ENCODE results near the gene SLC39A13. TPM values are rescaled to one million over a fixed set of nuclear protein-coding genes. Genes with fewer than 3 reads are reported as not detected.

The SLC39A13 gene
- total RNA-seq, 1 donor from 2014 or later = 53.5 TPM

DNA sequence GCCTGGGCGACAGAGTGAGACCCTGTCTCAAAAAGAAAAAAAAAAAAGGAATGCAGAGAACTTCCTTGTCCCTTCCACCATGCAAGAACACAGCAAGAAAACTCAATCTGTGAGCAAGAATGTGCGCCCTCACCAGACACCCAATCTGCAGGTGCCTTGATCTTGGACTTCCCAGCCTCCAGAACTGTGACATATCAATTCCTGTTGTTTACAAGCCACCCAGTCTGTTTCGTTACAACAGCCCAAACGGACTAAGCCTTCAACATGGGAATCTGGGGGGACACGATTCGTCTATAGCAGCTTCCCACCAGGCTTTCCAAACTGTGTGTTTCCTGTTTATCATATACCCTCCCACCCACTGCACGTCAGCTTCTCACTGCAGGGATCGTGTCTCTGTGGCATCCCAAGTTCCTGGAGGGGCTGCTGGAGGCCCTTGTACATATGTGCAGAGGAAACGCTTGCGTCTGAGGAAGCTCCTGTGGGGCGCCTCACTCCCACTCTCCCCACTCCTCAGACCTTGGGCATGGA, 28.9 kb downstream of the SLC39A13 start:
- no peaks in the 10 kb centered on the region for H3K4me1 ChIP-seq
- H3K9me3 ChIP-seq = no peaks in the 10 kb centered on the region
- intact Hi-C loops (cut with DNase I) = no loop called here
- no peaks in the 10 kb centered on the region for H3K27me3 ChIP-seq
- no peak for DNase-seq (ENCODE audit: extremely low spot score in 2 of 2)
- TF ChIP-seq POLR2A (IDR thresholded peaks at IDR 0.05) (no peak), POLR2AphosphoS5 (IDR thresholded peaks at IDR 0.05; ENCODE audit: insufficient read depth in 1 of 2, low read depth in 1 of 2) (no peak)
- TF ChIP-seq, protein P1, sequence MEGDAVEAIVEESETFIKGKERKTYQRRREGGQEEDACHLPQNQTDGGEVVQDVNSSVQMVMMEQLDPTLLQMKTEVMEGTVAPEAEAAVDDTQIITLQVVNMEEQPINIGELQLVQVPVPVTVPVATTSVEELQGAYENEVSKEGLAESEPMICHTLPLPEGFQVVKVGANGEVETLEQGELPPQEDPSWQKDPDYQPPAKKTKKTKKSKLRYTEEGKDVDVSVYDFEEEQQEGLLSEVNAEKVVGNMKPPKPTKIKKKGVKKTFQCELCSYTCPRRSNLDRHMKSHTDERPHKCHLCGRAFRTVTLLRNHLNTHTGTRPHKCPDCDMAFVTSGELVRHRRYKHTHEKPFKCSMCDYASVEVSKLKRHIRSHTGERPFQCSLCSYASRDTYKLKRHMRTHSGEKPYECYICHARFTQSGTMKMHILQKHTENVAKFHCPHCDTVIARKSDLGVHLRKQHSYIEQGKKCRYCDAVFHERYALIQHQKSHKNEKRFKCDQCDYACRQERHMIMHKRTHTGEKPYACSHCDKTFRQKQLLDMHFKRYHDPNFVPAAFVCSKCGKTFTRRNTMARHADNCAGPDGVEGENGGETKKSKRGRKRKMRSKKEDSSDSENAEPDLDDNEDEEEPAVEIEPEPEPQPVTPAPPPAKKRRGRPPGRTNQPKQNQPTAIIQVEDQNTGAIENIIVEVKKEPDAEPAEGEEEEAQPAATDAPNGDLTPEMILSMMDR (IDR thresholded peaks at IDR 0.05) = no peak
- no peaks in the 10 kb centered on the region for H3K36me3 ChIP-seq
- no peak overlapping the region for H3K4me3 ChIP-seq
- no peak overlapping the region for H3K27ac ChIP-seq

DNA sequence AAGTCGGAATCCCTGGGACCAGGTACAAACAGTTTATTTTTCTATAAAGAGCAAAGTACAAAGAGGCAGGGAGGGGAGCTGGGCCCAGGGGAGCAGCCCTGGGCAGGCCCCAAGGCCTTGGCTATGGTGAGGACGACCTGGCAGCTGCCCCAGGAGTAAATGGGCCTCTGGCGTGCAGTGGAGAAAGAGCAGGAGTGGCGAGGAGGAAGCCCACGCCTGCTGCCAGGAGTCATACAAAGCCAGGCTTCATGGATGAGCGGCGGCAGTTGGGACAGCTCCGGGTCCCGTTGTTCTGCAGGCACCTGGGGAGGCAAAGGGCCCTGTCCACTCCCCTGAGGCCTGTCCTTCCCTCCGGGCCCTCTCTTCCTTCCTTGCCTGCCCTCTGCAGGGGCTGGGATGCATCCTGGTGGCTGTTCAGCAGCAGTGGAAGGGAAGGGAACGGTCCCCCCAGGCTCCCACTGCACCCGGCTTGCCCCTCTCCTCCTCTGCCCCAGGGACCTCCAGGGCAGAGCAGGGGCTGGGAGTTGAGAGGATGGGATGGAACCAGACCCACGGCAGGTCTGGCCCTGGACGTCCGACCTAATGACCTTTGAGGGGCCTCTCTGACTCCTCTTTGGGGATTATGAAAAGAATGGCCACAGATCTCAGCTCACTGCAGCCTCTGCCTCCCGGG, 29.5 kb downstream of the SLC39A13 start:
- H3K27ac ChIP-seq = no peak overlapping the region

DNA sequence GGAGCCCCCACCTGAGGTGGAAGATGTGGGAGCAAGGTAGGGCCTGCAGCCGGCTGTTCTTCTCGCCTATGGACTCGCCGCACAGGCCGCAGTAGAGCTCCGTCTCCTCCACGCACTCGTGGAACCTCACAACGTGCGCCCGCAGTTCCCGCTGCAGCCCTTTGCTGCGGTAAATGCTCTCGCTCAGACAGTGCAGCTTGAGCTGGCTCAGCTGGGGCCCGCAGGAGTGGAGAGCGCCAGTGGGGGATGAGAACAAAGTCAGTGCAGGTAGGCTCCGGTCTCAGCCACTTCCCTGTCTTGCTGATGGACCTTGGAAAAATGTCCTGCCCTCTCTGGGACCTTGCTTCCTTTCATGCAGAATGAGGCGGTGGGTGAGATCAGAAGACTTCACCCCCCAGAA, 30.3 kb downstream of the SLC39A13 start:
- no peak overlapping the region for H3K27ac ChIP-seq
- H3K4me3 ChIP-seq = no peak overlapping the region
- no peaks in the 10 kb centered on the region for H3K36me3 ChIP-seq
- intact Hi-C loops (cut with DNase I) = no loop called here
- no peaks in the 10 kb centered on the region for H3K27me3 ChIP-seq
- no peaks in the 10 kb centered on the region for H3K4me1 ChIP-seq
- TF ChIP-seq POLR2A (IDR thresholded peaks at IDR 0.05) (no peak), POLR2AphosphoS5 (IDR thresholded peaks at IDR 0.05; ENCODE audit: insufficient read depth in 1 of 2, low read depth in 1 of 2) (no peak)
- TF ChIP-seq, protein P1 (IDR thresholded peaks at IDR 0.05) = no peak
- DNase-seq (ENCODE audit: extremely low spot score in 2 of 2) = no peak
- H3K9me3 ChIP-seq = no peaks in the 10 kb centered on the region

More for the DNA sequence above, 29.5 kb downstream of the SLC39A13 start:
- no peak for TF ChIP-seq POLR2A (IDR thresholded peaks at IDR 0.05)
- no peak for TF ChIP-seq POLR2AphosphoS5 (IDR thresholded peaks at IDR 0.05; ENCODE audit: insufficient read depth in 1 of 2, low read depth in 1 of 2)
- TF ChIP-seq, protein P1 (IDR thresholded peaks at IDR 0.05) = no peak
- intact Hi-C loops (cut with DNase I) = no loop called here
- DNase-seq (ENCODE audit: extremely low spot score in 2 of 2) = no peak
- no peaks in the 10 kb centered on the region for H3K9me3 ChIP-seq
- no peaks in the 10 kb centered on the region for H3K4me1 ChIP-seq
- no peaks in the 10 kb centered on the region for H3K36me3 ChIP-seq
- H3K27me3 ChIP-seq = no peaks in the 10 kb centered on the region
- no peak overlapping the region for H3K4me3 ChIP-seq

DNA sequence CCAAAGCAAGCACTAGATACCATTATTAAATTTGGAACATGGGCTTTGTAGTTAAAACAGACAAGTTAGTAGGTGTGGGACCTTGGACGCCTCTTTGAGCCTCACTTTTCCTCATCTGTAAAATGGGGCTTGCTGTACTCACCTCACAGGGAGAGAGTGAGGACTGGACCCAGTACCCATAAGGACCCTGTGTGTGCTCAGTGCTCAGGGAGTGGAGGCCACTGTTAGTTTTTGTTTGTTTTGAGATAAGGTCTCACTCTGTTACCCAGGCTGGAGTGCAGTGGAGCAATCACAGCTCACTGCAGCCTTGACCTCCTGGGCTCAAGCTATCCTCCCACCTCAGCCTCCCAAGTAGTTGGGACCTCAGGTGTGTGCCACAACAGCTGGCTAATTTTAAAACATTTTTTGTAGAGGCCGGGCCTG, 31.7 kb downstream of the SLC39A13 start:
- Histone ChIP-seq H3K36me3 (no peaks in the 10 kb centered on the region), H3K9me3 (no peaks in the 10 kb centered on the region), H3K4me3 (no peak overlapping the region), H3K27me3 (no peaks in the 10 kb centered on the region), H3K4me1 (no peaks in the 10 kb centered on the region), H3K27ac (no peak overlapping the region)
- DNase-seq (ENCODE audit: extremely low spot score in 2 of 2) = no peak
- intact Hi-C loops (cut with DNase I) = no loop called here
- TF ChIP-seq, protein P1 (IDR thresholded peaks at IDR 0.05) = no peak
- TF ChIP-seq POLR2A (IDR thresholded peaks at IDR 0.05) = no peak
- TF ChIP-seq POLR2AphosphoS5 (IDR thresholded peaks at IDR 0.05; ENCODE audit: insufficient read depth in 1 of 2, low read depth in 1 of 2) = no peak

DNA sequence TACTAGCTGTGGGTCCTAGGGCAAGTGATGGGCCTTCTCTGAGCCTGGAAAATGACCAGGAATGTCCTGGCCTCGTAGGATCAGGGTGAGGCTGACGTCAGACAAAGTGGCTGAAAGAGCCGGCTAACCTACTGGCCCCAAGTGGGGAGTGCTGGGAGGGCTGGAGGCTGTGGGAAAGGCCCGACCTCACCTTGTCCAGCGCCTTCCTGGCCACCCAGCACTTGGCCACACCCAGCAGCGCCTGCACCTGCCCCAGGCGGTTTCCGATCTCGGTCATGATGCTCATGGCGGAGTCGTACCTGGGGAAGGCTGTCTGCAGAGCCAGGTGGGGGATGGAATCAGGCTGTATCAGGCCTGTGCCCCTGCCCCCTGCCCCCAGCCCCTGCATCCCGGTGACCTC, 33.0 kb downstream of the SLC39A13 start:
- intact Hi-C loops (cut with DNase I) = no loop called here
- no peak overlapping the region for H3K27ac ChIP-seq
- H3K36me3 ChIP-seq = no peaks in the 10 kb centered on the region
- DNase-seq (ENCODE audit: extremely low spot score in 2 of 2) = no peak
- no peaks in the 10 kb centered on the region for H3K27me3 ChIP-seq
- H3K4me3 ChIP-seq = no peak overlapping the region
- no peaks in the 10 kb centered on the region for H3K4me1 ChIP-seq
- TF ChIP-seq, protein P1 (IDR thresholded peaks at IDR 0.05) = no peak
- TF ChIP-seq POLR2A (IDR thresholded peaks at IDR 0.05) = no peak
- TF ChIP-seq POLR2AphosphoS5 (IDR thresholded peaks at IDR 0.05; ENCODE audit: insufficient read depth in 1 of 2, low read depth in 1 of 2) = no peak
- no peaks in the 10 kb centered on the region for H3K9me3 ChIP-seq

Data from vagina (tissue), 2 donors.